ENCODE measurements around the gene RASSF1. TPM values are rescaled to one million over a fixed set of nuclear protein-coding genes. Genes with fewer than 3 reads are reported as not detected.
A peak's percentile ranks its signal among the peaks of the same experiment; 100 is the strongest.

The RASSF1 gene
- total RNA-seq, 1 donor from 2014 or later: 38.0 TPM

- Mint-ChIP-seq H3K27me3 (no peaks in the 10 kb centered on the region), H3K36me3 (ENCODE audit: low read depth) (peaks cover 15% of the 10 kb centered on the region), H3K27ac (peak overlapping the region; percentile 77), H3K9me3 (no peaks in the 10 kb centered on the region), H3K4me1 (peaks cover 43% of the 10 kb centered on the region), H3K4me3 (peak overlapping the region; percentile 88)
- POLR2A ChIA-PET: interaction anchor here (0.6 to 9.7 kb wide), 11 partner anchors 10 to 1224 kb away, joined by 3 to 167 read pairs (median 4); partner anchors contain the start of genes CYB561D2, GNAI2, HYAL3 and IFRD2
- ATAC-seq (ENCODE audit: low read depth) (peak; percentile 62), DNase-seq (no peak)
- CTCF ChIA-PET: interaction anchor here (0.6 to 2.5 kb wide), 7 partner anchors 17 to 1731 kb away, joined by 3 to 9 read pairs (median 3); partner anchors contain the start of genes GNAI2, HYAL3, NAA80 and RASSF1
- intact Hi-C loops (cut with micrococcal nuclease): loop anchor here (1.0 to 5.0 kb wide), 7 partner anchors 16 to 1604 kb away; partner anchors contain the start of genes HYAL3, IFRD2, IP6K2 and NAA80
- no peak for TF ChIP-seq CTCF (IDR thresholded peaks at IDR 0.05)
These were observed 19.7 kb downstream of the RASSF1 start for GRCh38 chr3:50320853-50321335.

- Mint-ChIP-seq H3K27me3 (no peaks in the 10 kb centered on the region), H3K4me1 (peaks cover 43% of the 10 kb centered on the region), H3K36me3 (ENCODE audit: low read depth) (peaks cover 10% of the 10 kb centered on the region), H3K4me3 (peak overlapping the region; percentile 88), H3K9me3 (no peaks in the 10 kb centered on the region), H3K27ac (no peak overlapping the region)
- ChIA-PET POLR2A (interaction anchor here (1.9 to 9.7 kb wide), 3 partner anchors 18 to 31 kb away, joined by 10 to 167 read pairs (median 20); partner anchors contain the start of genes CYB561D2, HYAL3, NAA80 and NPRL2), CTCF (interaction anchor here (0.5 kb wide), 1 partner anchor 211 kb away, joined by 3 read pairs; no protein-coding TSS in a partner anchor)
- ATAC-seq (ENCODE audit: low read depth): no peak
- TF ChIP-seq CTCF (IDR thresholded peaks at IDR 0.05): no peak
- intact Hi-C loops (cut with micrococcal nuclease): loop anchor here (2.0 to 5.0 kb wide), 2 partner anchors 17 to 1603 kb away; partner anchors contain the start of gene IP6K2
- no peak for DNase-seq
These were observed 20.6 kb downstream of the RASSF1 start for GRCh38 chr3:50319894-50320625.

- no peak for TF ChIP-seq CTCF (IDR thresholded peaks at IDR 0.05)
- DNase-seq (no peak), ATAC-seq (ENCODE audit: low read depth) (no peak)
- intact Hi-C loops (cut with micrococcal nuclease): no loop called here
- Mint-ChIP-seq H3K4me3 (peak overlapping the region; percentile 15), H3K9me3 (no peaks in the 10 kb centered on the region), H3K27ac (no peak overlapping the region), H3K4me1 (peaks cover 39% of the 10 kb centered on the region), H3K27me3 (no peaks in the 10 kb centered on the region), H3K36me3 (ENCODE audit: low read depth) (peaks cover 3% of the 10 kb centered on the region)
- CTCF ChIA-PET: interaction anchor here (1.6 kb wide), 1 partner anchor 20 kb away, joined by 3 read pairs; the partner anchor contains the start of genes HYAL3 and NAA80
- POLR2A ChIA-PET: interaction anchor here (0.9 to 9.7 kb wide), 3 partner anchors 19 to 27 kb away, joined by 4 to 167 read pairs (median 4); partner anchors contain the start of genes HYAL3, IFRD2, NAA80 and RASSF1
These were observed 21.3 kb downstream of the RASSF1 start for GRCh38 chr3:50319181-50319893.

- ATAC-seq (ENCODE audit: low read depth) (no peak), DNase-seq (no peak)
- no peak overlapping the region for H3K27ac Mint-ChIP-seq
- no peaks in the 10 kb centered on the region for H3K9me3 Mint-ChIP-seq
- ChIA-PET POLR2A (interaction anchor here (0.9 to 1.3 kb wide), 2 partner anchors 19 to 27 kb away, joined by 4 read pairs; partner anchors contain the start of genes HYAL3, IFRD2 and NAA80), CTCF (interaction anchor here (1.6 kb wide), 1 partner anchor 20 kb away, joined by 3 read pairs; the partner anchor contains the start of genes HYAL3 and NAA80)
- peaks cover 39% of the 10 kb centered on the region for H3K4me1 Mint-ChIP-seq
- no peak overlapping the region for H3K4me3 Mint-ChIP-seq
- intact Hi-C loops (cut with micrococcal nuclease): no loop called here
- H3K36me3 Mint-ChIP-seq (ENCODE audit: low read depth): peaks cover 3% of the 10 kb centered on the region
- no peak for TF ChIP-seq CTCF (IDR thresholded peaks at IDR 0.05)
- no peaks in the 10 kb centered on the region for H3K27me3 Mint-ChIP-seq
These were observed 22.0 kb downstream of the RASSF1 start for GRCh38 chr3:50318615-50319014.
